Fibroblast of skin of back (primary cell): ENCODE data around the gene AEBP1.

Source experiments
- DNase-seq: peaks from one replicate; pipeline ENCODE4 v3.0.0-alpha.2; 2013

AEBP1 gene

GRCh38 chr7:44106311-44107065, 2.3 kb downstream of the AEBP1 start:
- no peak for DNase-seq

DNA sequence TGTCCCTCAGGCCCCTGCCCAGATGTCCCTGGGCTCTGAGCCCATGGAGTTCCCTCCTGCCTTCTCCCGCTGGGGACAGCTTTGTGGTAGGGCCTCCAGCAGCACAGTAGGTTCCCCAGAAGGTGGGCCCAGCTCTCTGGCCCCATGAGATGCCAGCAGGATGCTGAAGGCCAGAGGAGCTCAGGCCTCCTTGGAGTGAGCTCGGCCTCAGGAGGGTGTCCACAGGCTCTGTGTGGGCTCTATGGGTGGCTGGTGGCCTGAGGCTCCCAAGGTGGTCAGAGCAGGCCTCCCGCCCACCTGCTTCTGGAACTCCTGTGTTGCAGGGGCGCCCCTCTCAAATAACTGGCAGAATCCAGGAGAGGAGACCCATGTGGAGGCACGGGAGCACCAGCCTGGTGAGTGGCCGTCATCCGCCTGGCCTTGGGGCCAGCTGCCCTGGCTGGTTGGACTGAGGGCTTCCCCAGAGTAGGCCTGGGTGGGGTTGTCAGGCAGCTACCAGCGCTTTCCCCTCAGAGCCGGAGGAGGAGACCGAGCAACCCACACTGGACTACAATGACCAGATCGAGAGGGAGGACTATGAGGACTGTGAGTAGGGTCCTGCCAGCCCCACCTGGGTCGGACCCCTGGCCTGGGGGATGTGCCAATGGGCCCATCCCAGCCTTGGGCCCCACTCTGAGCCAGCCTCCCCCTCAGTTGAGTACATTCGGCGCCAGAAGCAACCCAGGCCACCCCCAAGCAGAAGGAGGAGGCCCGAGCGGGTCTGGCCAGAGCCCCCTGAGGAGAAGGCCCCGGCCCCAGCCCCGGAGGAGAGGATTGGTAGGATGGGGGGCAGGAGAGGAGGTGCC, 3.2 kb downstream of the AEBP1 start:
- DNase-seq = no peak

- DNase-seq = no peak
Measured at GRCh38 chr7:44107961-44108767, 4.0 kb downstream of the AEBP1 start.

- no peak for DNase-seq
Measured at GRCh38 chr7:44108768-44109750, 4.9 kb downstream of the AEBP1 start.

GRCh38 chr7:44109991-44110390, 5.8 kb downstream of the AEBP1 start:
- no peak for DNase-seq

DNA sequence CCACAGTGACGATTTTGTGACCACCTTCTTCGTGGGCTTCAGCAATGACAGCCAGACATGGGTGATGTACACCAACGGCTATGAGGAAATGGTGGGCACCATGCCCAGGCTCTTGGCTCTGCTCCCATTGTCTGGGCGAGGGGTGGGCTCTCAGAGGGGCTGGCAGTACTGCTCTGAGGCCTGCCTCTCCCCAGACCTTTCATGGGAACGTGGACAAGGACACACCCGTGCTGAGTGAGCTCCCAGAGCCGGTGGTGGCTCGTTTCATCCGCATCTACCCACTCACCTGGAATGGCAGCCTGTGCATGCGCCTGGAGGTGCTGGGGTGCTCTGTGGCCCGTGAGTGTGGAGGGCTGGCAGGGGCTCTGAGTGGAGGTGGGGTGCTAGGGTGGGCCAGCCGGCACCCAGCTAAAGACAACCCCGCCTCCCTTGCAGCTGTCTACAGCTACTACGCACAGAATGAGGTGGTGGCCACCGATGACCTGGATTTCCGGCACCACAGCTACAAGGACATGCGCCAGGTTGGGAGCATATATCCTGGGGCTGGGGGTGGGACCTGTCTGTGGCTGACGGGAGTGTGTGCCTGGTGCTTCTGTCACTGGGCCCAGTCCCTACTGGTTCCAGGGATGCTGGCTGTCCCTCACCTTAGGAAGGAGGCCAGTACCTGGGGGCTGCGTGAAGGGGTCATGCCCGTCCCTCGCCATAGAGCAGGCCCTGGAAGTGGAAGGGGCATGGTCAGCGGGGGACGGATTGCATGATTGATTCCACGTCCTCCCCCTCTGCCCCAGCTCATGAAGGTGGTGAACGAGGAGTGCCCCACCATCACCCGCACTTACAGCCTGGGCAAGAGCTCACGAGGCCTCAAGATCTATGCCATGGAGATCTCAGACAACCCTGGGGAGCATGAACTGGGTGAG, 6.8 kb downstream of the AEBP1 start:
- DNase-seq = no peak

- no peak for DNase-seq
Measured at GRCh38 chr7:44111761-44112160, 7.6 kb downstream of the AEBP1 start.

- no peak for DNase-seq
Measured at GRCh38 chr7:44112231-44112996, 8.3 kb downstream of the AEBP1 start.

DNA sequence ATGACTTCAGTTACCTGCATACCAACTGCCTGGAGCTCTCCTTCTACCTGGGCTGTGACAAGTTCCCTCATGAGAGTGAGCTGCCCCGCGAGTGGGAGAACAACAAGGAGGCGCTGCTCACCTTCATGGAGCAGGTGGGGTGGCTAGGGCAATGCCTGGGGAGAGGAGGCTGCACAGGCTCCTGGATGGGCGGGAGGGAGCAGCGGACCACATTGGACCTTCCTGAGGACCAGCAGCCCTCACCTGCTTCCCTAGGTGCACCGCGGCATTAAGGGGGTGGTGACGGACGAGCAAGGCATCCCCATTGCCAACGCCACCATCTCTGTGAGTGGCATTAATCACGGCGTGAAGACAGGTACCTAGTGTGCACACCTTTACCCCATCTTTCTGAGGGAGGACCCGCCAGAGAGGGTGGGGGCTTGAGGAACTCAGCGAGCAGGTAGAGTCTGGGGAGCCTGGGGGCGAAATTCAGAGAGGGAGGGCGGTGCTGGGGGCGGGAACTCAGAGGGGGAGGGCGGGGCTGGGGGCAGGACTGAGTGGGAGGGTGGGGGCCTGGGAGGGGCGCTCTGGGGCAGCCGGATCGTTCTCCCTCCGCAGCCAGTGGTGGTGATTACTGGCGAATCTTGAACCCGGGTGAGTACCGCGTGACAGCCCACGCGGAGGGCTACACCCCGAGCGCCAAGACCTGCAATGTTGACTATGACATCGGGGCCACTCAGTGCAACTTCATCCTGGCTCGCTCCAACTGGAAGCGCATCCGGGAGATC, 9.0 kb downstream of the AEBP1 start:
- DNase-seq = no peak

DNA sequence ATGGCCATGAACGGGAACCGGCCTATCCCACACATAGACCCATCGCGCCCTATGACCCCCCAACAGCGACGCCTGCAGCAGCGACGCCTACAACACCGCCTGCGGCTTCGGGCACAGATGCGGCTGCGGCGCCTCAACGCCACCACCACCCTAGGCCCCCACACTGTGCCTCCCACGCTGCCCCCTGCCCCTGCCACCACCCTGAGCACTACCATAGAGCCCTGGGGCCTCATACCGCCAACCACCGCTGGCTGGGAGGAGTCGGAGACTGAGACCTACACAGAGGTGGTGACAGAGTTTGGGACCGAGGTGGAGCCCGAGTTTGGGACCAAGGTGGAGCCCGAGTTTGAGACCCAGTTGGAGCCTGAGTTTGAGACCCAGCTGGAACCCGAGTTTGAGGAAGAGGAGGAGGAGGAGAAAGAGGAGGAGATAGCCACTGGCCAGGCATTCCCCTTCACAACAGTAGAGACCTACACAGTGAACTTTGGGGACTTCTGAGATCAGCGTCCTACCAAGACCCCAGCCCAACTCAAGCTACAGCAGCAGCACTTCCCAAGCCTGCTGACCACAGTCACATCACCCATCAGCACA, 9.7 kb downstream of the AEBP1 start:
- DNase-seq = no peak

DNA sequence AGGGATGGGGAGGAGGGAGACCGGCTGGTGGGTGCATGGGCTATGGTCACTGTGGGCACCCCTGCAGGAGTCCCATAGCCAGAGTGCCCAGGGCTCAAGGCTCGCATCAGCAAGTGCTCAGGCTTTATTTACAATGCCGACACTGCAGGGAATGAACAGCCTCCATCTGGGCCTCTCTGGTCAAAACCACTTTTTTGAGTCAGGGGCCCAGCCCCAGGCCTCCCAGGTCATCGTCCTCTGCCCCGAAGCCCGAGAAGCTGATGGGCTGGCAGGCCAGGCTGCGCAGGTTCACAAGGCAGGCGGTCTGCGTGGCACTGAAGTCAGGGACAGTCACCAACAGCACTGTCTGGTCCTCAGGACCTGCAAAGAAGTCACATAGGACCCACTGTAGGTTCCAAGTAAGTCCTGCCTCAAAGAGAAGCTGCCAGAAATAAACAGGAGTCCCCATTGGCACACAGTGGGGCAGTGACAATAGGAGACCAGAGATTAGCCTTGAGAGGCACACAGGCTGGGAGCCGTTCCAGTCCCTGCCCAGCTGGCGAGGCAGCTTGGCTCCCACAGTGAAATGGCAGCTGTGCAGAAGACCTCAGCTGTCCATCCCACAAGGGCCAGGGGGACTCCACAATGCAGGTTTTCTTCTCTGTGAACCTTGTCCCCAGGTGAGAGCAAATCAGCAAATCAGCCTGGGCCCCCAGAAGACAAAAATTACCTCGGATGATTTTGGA, 10.6 kb downstream of the AEBP1 start:
- no peak for DNase-seq

- no peak for DNase-seq
Measured at GRCh38 chr7:44116087-44116788, 12.1 kb downstream of the AEBP1 start.

DNA sequence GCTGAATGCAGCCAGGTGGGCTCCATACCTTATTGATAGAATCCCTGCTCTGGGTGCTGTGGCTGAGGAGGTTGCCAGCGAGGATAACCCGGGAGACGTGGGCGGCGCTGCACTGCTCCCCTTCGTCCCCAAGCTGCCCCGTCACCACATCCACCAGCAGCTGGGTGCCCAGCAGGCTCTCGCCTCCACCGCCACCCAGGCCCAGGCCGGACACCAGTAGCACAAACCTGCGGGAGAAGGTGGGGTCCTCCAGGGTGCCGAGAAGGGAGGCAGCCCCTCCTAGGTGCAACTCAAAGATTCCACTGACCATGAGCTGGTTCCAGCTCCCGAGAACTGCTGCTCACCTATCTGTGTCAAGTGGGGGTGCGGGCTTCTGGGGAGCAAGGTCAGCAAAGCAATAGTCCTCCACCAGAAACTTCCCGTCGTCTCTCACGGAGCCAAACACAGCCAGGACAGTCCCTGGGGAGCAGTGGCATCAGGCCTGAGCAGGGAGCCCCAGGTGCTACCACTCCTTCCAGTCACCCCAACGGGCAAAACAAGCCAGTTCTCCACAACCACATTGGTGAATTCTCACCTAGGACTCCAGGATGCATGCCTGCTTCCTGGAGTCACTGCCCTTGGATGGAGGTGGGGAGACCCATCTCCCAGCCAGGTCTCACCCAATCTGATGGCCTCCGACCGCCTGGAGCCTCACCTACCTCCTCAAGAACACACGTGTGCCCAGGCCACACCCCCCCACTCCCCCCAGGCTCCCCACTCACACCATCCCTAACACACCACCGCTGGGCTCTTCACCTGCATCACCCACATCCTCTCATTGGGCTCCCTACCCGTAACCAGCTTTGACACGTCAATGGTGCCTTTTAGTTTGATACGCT, 12.9 kb downstream of the AEBP1 start:
- no peak for DNase-seq

DNA sequence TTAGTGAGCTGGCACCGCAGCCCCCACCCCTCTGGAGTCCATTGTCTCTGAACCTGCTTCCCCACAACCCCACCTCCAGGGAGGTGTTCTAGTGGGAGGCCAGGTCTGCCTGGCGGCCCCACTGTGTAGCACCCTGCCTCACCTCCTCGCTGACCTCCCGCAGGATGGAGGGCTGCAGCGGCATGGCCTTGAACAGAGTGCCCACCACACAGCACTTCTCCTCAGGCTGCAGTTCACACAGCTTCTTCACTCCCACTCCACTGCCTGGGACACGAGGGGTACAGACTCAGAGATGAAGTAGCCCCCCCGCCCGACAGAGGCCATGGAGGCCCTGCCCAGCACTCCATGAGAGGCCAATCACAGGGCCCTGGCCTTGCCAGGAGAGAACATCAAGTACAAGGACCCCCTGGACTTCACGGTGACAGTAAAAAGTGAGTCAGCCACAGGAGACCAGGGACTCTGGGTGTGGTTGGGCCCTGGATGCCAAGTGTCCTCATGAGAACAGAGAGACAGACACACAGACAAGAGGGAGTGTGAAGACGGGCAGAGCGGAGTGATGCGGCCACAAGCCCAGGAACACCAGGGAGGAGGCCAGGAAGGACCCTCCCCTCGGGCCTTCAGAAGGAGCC, 13.8 kb downstream of the AEBP1 start:
- DNase-seq = peak; percentile 33

DNA sequence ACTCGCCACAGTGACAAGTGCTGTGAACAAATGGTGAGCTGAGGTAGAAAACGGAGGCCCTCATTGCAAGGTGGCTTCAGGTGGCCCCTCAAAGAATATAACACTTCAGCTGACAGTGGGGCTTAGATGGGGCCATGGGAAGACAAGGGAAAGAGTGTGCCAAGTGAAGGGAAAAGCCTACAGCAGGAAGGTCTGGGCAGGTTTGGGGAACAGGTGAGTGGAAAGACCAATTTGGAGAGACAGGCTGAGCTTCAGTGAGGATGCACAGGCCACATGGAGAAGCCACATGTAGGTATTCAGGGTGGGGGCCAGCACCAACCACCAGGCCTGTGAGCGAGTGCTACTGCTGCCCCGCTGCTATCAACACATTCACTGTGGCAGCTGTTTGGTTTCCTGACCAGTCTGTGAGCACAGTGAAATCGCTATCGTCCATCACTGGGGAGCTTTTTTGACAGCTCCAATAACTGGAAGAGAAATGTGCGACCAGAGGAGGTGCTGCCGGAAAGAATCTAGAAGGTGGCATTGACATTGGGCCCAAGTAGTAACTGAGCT, 15.8 kb downstream of the AEBP1 start:
- DNase-seq = no peak
